SK-N-SH (cell line): Measurements from ENCODE around the gene ULBP1.
A peak's percentile ranks its signal among the peaks of the same experiment; 100 is the strongest.
"Not testable (repeated sequence)": the region's sequence is repeated elsewhere in the genome, so short reads cannot be mapped to it uniquely, and the experiment has no call there.

Source experiments
- REST ChIP-seq: IDR thresholded peaks from 2 replicates; pipeline ENCODE4 v1.6.1; 2012; ENCODE audit warnings: mild to moderate bottlenecking, low read depth, low read length, moderate library complexity
- RXRA ChIP-seq: IDR thresholded peaks from 2 replicates; pipeline ENCODE4 v1.4.0; 2012; ENCODE audit warnings: low read depth, mild to moderate bottlenecking, borderline replicate concordance
- TAF1 ChIP-seq: IDR thresholded peaks from 2 replicates; pipeline ENCODE4 v1.6.1; 2012; ENCODE audit warnings: low read depth, mild to moderate bottlenecking, low read length, moderate library complexity, borderline replicate concordance
- TF ChIP-seq, protein P1 (sequence below): fragments of 200-600 bp; sonication (generic); IDR thresholded peaks from 2 replicates; pipeline ENCODE4 v1.6.1; 2017; ENCODE audit warnings: antibody characterized with exemption, mild to moderate bottlenecking, moderate library complexity

GRCh38 chr6:150017186-150017521 lies 53.4 kb downstream of the ULBP1 start:
- TF ChIP-seq REST, TAF1, RXRA: not testable (repeated sequence)
- TF ChIP-seq, protein P1, sequence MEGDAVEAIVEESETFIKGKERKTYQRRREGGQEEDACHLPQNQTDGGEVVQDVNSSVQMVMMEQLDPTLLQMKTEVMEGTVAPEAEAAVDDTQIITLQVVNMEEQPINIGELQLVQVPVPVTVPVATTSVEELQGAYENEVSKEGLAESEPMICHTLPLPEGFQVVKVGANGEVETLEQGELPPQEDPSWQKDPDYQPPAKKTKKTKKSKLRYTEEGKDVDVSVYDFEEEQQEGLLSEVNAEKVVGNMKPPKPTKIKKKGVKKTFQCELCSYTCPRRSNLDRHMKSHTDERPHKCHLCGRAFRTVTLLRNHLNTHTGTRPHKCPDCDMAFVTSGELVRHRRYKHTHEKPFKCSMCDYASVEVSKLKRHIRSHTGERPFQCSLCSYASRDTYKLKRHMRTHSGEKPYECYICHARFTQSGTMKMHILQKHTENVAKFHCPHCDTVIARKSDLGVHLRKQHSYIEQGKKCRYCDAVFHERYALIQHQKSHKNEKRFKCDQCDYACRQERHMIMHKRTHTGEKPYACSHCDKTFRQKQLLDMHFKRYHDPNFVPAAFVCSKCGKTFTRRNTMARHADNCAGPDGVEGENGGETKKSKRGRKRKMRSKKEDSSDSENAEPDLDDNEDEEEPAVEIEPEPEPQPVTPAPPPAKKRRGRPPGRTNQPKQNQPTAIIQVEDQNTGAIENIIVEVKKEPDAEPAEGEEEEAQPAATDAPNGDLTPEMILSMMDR: 0 out of 2 replicates have a peak, but pooled peaks have one; percentile 4
